ENCODE measurements around the gene MINK1.

The MINK1 gene

DNA sequence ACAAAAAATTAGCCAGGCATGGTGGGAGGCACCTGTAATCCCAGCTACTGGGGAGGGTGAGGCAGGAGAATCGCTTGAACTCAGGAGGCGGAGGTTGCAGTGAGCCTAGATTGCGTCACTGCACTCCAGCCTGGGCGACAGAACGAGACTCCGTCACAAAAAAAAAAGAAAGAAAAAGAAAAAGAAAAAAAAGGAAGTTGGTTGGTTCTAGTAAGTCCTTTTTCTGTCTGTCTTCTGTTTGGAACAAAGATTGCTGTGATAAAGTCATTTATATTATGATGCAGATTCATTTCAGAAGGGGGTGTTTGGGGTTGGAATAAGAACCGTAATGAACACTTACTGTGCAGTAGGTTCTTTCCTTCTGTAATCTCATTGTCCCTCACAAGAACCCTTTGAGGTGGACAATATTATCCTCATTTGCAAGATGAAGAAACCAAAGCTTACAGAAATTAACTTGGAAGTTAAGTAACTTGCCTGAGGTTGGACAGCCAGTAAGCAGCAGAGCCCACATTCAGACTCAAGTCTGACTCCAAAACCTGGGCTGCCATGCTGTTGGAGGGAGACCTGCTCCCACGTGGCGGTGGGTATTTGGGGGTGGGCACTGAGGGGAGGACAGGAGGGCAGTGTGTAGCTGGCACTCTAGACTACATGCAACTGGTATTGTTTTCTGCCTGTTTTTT lies 10.3 kb downstream of the MINK1 start:
- Histone ChIP-seq H3K27ac (ENCODE audit: poor library complexity, severe bottlenecking) (no peak overlapping the region), H3K4me3 (ENCODE audit: severe bottlenecking) (no peak overlapping the region), H3K27me3 (ENCODE audit: insufficient read depth, poor library complexity, severe bottlenecking) (no peaks in the 10 kb centered on the region), H3K9me3 (ENCODE audit: severe bottlenecking) (no peaks in the 10 kb centered on the region), H3K4me1 (ENCODE audit: insufficient read depth, poor library complexity, severe bottlenecking) (peaks cover 39% of the 10 kb centered on the region), H3K36me3 (ENCODE audit: low read depth) (peaks cover 29% of the 10 kb centered on the region)
- TF ChIP-seq, protein P1, sequence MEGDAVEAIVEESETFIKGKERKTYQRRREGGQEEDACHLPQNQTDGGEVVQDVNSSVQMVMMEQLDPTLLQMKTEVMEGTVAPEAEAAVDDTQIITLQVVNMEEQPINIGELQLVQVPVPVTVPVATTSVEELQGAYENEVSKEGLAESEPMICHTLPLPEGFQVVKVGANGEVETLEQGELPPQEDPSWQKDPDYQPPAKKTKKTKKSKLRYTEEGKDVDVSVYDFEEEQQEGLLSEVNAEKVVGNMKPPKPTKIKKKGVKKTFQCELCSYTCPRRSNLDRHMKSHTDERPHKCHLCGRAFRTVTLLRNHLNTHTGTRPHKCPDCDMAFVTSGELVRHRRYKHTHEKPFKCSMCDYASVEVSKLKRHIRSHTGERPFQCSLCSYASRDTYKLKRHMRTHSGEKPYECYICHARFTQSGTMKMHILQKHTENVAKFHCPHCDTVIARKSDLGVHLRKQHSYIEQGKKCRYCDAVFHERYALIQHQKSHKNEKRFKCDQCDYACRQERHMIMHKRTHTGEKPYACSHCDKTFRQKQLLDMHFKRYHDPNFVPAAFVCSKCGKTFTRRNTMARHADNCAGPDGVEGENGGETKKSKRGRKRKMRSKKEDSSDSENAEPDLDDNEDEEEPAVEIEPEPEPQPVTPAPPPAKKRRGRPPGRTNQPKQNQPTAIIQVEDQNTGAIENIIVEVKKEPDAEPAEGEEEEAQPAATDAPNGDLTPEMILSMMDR (IDR thresholded peaks at IDR 0.05; ENCODE audit: poor library complexity, severe bottlenecking), result no peak
- ATAC-seq (ENCODE audit: low read depth) (no peak), DNase-seq (ENCODE audit: low spot score) (no peak)

DNA sequence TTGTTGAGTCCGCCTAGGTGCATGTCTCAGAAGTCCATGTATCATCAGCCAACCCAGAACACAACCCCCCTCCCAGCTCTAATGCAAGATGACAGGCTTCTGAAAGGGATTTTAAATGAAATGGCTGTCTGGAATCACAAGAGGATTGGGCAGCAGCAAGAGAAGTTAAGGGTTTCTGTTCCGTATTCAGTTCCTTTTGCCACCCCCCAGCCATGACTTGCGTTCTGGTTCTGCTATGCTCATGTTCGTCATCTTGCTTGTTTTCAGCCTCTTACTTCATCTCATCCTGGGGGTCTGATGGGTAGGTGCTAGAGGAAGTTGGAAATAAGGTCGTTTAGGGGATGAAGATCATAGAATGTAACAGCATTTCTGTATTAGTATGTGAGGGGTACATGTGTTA lies 12.0 kb downstream of the MINK1 start:
- DNase-seq (ENCODE audit: low spot score) (no peak), ATAC-seq (ENCODE audit: low read depth) (no peak)
- Histone ChIP-seq H3K27ac (ENCODE audit: poor library complexity, severe bottlenecking) (peak overlapping the region; percentile 99), H3K9me3 (ENCODE audit: severe bottlenecking) (no peaks in the 10 kb centered on the region), H3K27me3 (ENCODE audit: insufficient read depth, poor library complexity, severe bottlenecking) (no peaks in the 10 kb centered on the region), H3K36me3 (ENCODE audit: low read depth) (peaks cover 29% of the 10 kb centered on the region), H3K4me3 (ENCODE audit: severe bottlenecking) (no peak overlapping the region), H3K4me1 (ENCODE audit: insufficient read depth, poor library complexity, severe bottlenecking) (peaks cover 48% of the 10 kb centered on the region)
- TF ChIP-seq, protein P1 (IDR thresholded peaks at IDR 0.05; ENCODE audit: poor library complexity, severe bottlenecking), result no peak

DNA sequence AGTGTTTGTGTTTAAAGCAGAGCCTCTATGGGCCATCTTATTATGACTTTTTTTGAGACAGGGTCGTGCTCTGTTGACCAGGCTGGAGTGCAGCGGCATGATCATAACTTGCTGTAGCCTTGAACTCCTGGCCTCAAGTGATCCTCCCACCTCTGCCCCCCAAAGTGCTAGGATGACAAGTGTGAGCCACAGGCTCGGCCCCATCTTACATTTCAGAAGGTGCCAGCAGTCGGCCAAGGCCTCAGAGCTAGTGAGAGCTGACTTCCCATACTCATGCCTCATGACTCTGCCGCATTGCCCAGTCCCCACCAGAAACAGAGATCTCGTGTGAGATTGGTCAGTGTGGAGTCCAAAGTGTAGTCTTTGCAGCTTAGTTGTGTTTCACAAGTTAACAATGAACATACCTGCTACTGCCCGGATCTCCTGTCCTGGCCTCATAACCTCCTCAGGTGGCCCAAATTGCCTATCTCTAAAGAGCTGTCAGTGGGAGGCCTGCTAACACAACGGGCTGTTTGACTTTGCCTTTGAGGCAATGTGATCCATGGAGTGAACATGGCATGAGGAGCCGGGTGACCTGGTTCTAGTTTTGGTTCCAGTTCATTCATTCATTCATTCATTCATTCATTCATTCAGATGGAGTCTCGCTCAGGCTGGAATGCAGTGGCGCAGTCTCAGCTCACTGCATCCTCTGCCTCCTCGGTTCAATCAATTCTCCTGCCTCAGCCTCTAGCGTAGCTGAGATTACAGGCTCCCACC lies 13.7 kb downstream of the MINK1 start:
- H3K27ac ChIP-seq (ENCODE audit: poor library complexity, severe bottlenecking), result peak overlapping the region; percentile 99
- ATAC-seq (ENCODE audit: low read depth) (no peak), DNase-seq (ENCODE audit: low spot score) (no peak)
- H3K4me1 ChIP-seq (ENCODE audit: insufficient read depth, poor library complexity, severe bottlenecking), result peaks cover 60% of the 10 kb centered on the region
- H3K9me3 ChIP-seq (ENCODE audit: severe bottlenecking), result no peaks in the 10 kb centered on the region
- peaks cover 19% of the 10 kb centered on the region for H3K36me3 ChIP-seq (ENCODE audit: low read depth)
- no peak overlapping the region for H3K4me3 ChIP-seq (ENCODE audit: severe bottlenecking)
- no peaks in the 10 kb centered on the region for H3K27me3 ChIP-seq (ENCODE audit: insufficient read depth, poor library complexity, severe bottlenecking)
- TF ChIP-seq, protein P1 (IDR thresholded peaks at IDR 0.05; ENCODE audit: poor library complexity, severe bottlenecking), result no peak

DNA sequence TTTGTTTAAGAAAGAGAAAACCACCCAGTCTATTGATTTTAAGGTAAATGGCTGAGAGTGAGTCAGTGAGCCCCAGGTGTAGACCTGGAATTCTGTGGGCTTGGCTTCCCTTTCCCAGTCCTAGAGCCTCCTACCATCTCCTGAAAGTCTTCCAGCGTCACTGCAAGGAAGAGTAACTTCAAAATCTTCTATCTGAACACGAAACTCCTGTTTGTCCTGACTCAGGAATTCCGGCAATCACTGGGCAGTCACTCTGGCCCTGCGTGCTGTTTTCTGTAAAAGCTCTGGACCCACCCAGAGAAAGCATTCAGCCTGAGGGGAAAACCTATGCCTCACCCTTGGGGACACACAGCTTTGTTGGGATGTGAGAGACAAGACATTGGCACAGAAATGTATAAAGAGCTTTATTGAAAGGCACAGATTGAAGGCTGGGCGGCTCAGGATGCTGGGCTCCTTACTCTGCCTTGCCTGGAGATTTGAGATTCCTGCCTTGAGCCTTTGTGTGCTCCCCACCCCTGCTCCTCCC lies 15.9 kb downstream of the MINK1 start:
- no peak overlapping the region for H3K4me3 ChIP-seq (ENCODE audit: severe bottlenecking)
- no peaks in the 10 kb centered on the region for H3K27me3 ChIP-seq (ENCODE audit: insufficient read depth, poor library complexity, severe bottlenecking)
- H3K27ac ChIP-seq (ENCODE audit: poor library complexity, severe bottlenecking), result peak overlapping the region; percentile 99
- peaks cover 13% of the 10 kb centered on the region for H3K36me3 ChIP-seq (ENCODE audit: low read depth)
- DNase-seq (ENCODE audit: low spot score), result peak; percentile 85
- peak; percentile 80 for ATAC-seq (ENCODE audit: low read depth)
- TF ChIP-seq, protein P1 (IDR thresholded peaks at IDR 0.05; ENCODE audit: poor library complexity, severe bottlenecking), result no peak
- H3K4me1 ChIP-seq (ENCODE audit: insufficient read depth, poor library complexity, severe bottlenecking), result peaks cover 74% of the 10 kb centered on the region
- H3K9me3 ChIP-seq (ENCODE audit: severe bottlenecking), result no peaks in the 10 kb centered on the region
